Myocyte (in vitro differentiated cells): Measurements from ENCODE around the gene SAT1. TPM values are rescaled to one million over a fixed set of nuclear protein-coding genes. Genes with fewer than 3 reads are reported as not detected.

Source experiments
- DNase-seq: peaks from one replicate; pipeline ENCODE4 v3.0.0-alpha.2; 2012; ENCODE audit warnings: low read depth
- total RNA-seq: library from RNA; depleted of rRNA; stranded (reverse); fragments of >200 nt; gene quantifications from 2 replicates; pipeline ENCODE4 v1.2.3, GENCODE V29; 2014

SAT1 gene
- total RNA-seq, 1 donor from 2014 or later = 43.6 TPM

GRCh38 chrX:23773601-23774175 lies 9.3 kb upstream of the SAT1 start:
- DNase-seq = no peak

DNA sequence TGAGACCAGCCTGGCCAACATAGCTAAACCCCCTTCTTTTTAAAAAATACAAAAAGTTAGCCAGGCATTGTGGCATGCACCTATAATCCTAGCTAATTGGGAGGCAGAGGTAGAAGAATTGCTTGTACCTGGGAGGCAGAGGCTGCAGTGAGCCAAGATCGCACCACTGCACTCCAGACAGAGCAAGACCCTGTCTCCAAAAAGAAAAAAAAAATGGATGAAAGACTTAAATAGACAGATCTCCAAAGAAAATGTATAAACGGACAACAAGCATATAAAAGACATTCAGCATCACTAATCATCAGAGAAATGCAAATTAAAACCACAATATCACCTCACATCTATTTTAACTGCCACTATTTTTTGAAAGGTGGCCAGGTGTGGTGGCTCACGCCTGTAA lies 6.6 kb upstream of the SAT1 start:
- no peak for DNase-seq

DNA sequence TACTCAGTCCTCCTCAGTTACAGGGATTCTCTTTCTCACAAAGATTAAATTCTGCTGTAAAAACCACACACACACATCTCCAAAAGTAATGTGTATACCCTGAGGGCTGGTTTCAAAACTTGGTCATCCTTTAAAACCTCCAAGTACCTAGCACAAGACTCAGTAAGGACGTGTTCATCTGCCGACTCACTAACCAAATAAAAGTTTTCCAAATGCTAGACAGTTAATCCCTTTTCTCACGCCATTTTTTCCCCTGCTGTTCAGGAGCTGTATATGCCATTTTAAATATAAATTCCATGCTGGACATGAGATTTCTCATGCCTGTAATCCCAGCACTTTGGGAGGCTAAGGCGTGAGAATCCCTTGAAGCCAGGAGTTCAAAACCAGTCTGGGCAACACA lies 3.9 kb upstream of the SAT1 start:
- peak; percentile 16 for DNase-seq

DNA sequence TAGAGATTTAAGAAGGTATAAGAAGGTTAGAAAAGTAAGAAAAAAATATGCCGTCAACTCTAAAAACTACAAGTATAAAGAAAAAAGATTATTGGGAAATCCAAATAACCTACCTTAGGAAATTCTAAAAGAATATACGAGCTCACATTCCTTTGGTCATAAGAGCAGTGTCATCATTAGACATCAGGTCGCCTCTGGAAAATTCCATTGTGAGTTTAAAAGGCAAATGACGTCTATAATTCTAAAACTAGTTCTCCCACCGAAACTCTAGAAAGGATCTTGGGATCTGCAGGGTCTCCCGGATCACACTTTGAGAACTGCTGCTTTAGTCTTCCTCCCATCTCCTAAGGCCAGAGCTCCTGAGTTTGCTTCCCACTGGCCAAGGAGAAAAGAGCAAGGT lies 518 bp upstream of the SAT1 start:
- no peak for DNase-seq

- peak; percentile 8 for DNase-seq
Observed at GRCh38 chrX:23783589-23784469, 856 bp downstream of the SAT1 start.

- peak; percentile 13 for DNase-seq
Observed at GRCh38 chrX:23784470-23785331, 1.7 kb downstream of the SAT1 start.

DNA sequence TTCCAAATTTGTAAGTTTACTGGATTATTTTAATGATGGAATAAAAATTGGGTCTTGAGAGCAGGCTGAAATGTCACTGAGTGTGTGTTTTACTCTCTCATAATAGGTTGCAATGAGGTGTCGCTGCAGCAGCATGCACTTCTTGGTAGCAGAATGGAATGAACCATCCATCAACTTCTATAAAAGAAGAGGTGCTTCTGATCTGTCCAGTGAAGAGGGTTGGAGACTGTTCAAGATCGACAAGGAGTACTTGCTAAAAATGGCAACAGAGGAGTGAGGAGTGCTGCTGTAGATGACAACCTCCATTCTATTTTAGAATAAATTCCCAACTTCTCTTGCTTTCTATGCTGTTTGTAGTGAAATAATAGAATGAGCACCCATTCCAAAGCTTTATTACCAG lies 2.6 kb downstream of the SAT1 start:
- DNase-seq = no peak

DNA sequence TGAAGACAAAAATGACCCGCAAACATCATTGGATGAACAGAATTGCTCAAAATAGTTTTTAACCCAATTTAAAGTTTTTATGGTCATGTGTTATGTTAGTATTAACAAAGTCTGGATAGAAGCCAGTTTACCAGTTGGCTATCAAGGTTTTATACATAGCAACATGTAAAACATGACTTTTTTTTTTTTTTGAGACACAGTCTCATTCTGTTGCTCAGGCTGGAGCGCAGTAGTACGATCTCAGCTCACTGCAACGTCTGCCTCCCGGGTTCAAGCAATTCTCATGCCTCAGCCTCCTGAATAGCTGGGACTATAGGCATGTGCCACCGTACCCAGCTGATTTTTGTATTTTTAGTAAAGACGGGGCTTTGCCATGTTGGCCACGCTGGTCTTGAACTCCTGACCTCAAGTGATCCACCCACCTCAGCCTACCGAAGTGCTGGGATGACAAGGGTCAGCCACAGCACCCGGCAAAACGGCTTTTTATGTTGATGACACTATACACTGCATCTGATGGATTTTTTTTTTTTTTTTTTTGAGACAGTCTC lies 3.4 kb downstream of the SAT1 start:
- DNase-seq = no peak

- no peak for DNase-seq
Observed at GRCh38 chrX:23787745-23788118, 4.8 kb downstream of the SAT1 start.

- no peak for DNase-seq
Observed at GRCh38 chrX:23788521-23788920, 5.5 kb downstream of the SAT1 start.

GRCh38 chrX:23788946-23789345 lies 6.0 kb downstream of the SAT1 start:
- no peak for DNase-seq

- no peak for DNase-seq
Observed at GRCh38 chrX:23789386-23790154, 6.6 kb downstream of the SAT1 start.

- no peak for DNase-seq
Observed at GRCh38 chrX:23790155-23790497, 7.2 kb downstream of the SAT1 start.

GRCh38 chrX:23792861-23793553 lies 10.0 kb downstream of the SAT1 start:
- DNase-seq = no peak

DNA sequence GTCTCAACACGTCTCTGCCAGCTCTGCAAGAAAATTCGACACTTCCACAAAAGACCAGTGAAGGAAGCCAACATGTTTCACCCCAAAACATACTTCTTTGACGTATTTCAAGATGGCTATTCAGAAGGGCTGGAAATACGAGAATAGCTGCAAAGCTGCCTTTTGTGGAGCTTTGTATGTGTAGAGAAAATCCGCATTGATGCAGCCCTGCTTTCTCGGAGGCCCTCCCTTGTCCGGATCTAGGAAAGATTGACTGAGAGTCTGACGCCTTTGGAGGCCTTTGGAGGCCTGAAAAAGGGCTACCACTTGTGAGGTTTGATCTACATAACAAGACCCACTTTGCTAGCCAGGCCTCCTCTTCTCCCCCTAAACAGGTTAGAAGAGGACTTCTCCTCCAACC lies 12.2 kb downstream of the SAT1 start:
- no peak for DNase-seq

DNA sequence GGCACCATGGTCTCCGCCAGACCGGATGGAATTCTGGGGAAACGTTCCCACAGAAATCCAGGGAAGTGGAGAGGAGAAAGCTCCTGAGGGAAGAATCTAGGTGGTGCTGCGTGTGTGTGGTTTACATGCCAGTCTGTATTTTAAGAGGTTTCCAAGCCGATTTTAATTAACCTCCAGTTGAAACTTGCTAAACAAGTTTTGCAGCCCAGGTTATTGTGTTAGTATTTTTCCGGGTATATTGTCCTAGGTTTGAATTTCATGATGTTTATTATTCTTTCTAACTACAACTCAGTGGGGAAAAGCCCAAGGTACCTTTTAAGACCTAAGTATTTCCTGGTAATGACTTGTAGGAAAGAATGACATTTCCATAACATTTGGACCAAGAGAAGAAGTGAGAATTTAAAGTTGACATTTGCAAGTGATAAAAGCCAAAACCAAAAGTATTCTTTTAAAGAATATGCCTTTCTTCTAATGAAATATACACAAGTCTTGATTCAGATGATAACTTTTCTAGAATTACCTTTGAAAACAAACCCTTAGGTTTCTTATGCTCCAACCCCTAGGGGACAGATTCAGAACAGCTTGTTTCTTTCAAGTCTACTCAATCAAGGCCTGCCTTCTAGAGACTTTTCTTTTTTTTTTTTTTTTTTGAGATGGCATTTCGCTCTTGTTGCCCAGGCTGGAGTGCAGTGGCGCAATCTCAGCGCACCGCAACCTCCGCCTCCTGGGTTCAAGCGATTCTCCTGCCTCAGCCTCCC lies 14.6 kb downstream of the SAT1 start:
- DNase-seq = no peak

DNA sequence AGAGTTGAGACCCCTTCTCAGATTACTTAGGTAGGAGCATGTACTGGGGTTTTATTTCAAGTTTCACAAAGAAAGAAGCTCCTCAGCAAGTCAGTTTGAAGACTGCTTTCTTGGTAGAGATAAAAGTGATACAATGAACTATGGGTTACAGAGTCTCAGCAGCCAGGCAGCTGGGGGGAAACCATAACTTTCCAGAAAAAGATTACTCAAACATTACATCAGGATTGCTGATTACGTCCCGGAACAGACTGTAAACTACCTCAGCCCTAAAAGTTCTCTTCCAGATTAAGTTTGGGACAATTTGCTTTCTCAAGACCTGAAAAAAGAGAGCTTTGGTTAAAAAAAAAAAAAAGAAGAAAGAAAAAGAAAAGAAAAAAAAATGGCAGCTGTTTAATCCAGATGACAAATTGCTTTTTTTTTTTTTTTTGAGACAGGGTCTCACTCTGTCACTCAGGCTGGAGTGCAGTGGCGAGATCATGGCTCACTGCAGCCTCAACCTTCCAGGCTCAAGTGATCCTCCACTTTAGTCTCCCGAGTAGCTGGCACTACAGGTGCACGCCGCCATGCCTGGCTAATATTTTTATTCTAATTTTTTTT lies 16.6 kb downstream of the SAT1 start:
- DNase-seq = no peak

DNA sequence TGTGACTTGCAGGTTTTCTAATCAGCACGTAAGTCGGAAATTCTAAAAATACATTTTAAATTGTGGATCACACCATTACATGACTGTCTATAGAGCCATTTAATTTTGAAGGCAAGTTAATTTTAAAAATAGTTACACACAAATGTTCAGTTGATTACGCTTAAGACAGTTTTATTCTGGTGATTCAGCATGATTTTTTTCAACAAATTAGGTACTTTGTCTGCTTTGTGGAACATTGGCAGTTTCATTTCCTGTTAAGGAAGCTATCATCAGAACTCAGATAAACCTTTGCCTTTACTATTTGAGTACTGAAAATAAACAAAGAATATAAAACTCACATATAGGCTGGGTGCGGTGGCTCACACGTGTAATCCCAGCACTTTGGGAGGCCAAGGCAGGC lies 19.5 kb downstream of the SAT1 start:
- no peak for DNase-seq

GRCh38 chrX:23803931-23804381 lies 21.0 kb downstream of the SAT1 start:
- peak; percentile 28 for DNase-seq
